ENCODE measurements around the gene LINC00305.

LINC00305 gene

DNA sequence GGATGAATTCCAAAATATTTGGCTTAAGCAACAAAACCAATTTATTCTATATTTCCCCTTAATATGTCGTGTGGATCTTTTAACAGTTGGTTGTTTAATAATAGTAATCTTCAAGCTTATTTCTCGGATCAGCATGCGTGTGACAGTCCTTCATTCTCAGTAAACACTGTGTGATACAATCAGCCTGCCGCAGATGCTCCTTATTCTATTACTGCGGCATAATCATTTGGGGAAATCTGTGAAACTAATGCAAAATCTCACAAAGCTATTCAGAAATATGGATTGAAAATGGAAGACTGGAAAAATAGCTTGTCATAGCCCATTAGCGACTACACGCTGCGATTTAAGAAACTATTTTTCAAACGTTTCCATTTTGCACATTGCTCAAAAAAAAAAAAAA lies 36.9 kb downstream of the LINC00305 start:
- H3K4me3 ChIP-seq (ENCODE audit: low read depth, low read length): no peak overlapping the region
- no peaks in the 10 kb centered on the region for H3K27me3 ChIP-seq (ENCODE audit: control insufficient read depth, insufficient read depth, low read length)
- H3K36me3 ChIP-seq (ENCODE audit: control insufficient read depth, insufficient read depth, low read length): no peaks in the 10 kb centered on the region
- H3K4me1 ChIP-seq (ENCODE audit: control insufficient read depth, insufficient read depth, low read length): peaks cover 12% of the 10 kb centered on the region
- H3K9me3 ChIP-seq (ENCODE audit: control insufficient read depth, insufficient read depth, low read length): no peaks in the 10 kb centered on the region
- H3K9ac ChIP-seq (ENCODE audit: low read depth, low read length): no peak overlapping the region

DNA sequence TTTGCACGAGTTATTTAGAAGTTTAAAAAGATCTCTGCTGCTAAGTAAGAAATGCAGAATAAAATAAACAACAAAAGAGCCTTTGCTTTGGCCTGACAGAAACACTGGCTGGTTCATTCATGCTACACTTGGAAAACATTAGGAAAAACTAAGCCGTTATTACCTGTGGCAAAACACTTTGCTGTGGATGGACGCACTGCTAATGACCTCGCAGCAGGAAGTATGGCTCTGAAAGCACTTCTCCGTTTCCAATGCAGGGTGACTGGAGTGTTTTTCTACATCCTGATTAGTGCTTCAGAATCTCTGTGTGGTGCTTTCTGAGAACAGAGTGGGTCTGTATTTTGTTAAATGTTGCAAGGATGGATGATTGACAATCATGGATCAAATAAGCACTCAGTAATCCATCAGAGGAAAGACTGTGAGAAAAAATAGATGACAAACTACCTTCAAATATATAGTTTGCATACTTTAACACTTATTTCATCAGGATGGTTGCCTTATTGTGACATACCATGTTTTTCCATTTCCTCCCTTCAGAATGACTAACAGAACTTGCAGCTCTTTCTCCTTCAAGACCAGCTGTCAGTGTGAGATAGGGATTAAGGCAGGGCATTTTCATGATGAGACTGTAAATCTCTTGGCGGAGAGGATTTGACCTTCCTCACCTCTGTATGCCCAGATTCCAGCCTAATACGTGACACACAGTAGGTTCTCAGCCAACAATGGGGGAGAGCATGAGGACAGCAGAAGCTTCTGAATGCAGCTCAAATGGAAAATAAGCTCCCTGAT lies 38.0 kb downstream of the LINC00305 start:
- no peaks in the 10 kb centered on the region for H3K27me3 ChIP-seq (ENCODE audit: control insufficient read depth, insufficient read depth, low read length)
- no peak overlapping the region for H3K9ac ChIP-seq (ENCODE audit: low read depth, low read length)
- no peaks in the 10 kb centered on the region for H3K36me3 ChIP-seq (ENCODE audit: control insufficient read depth, insufficient read depth, low read length)
- peaks cover 1% of the 10 kb centered on the region for H3K4me1 ChIP-seq (ENCODE audit: control insufficient read depth, insufficient read depth, low read length)
- H3K4me3 ChIP-seq (ENCODE audit: low read depth, low read length): no peak overlapping the region
- H3K9me3 ChIP-seq (ENCODE audit: control insufficient read depth, insufficient read depth, low read length): no peaks in the 10 kb centered on the region

DNA sequence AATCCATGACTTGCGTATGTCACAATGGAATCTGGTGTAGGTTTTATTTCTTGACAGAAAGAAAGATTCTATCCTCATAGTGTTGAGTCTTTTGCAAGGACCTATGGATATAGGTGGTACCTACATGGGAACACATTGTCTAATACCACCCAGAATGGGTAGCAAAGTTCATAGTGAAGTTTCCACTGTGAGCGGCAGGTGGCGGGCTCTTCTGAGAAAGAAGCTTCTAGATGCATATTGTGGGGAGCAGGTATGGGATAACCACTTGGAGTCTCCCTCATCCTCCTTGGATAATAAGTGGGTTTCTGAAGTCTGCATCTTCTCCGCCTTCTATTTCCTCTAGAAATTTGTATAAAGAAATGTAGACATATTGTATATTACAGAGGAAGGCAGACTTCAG lies 44.9 kb downstream of the LINC00305 start:
- H3K9me3 ChIP-seq (ENCODE audit: control insufficient read depth, insufficient read depth, low read length): no peaks in the 10 kb centered on the region
- no peaks in the 10 kb centered on the region for H3K36me3 ChIP-seq (ENCODE audit: control insufficient read depth, insufficient read depth, low read length)
- no peaks in the 10 kb centered on the region for H3K27me3 ChIP-seq (ENCODE audit: control insufficient read depth, insufficient read depth, low read length)
- H3K4me3 ChIP-seq (ENCODE audit: low read depth, low read length): no peak overlapping the region
- H3K4me1 ChIP-seq (ENCODE audit: control insufficient read depth, insufficient read depth, low read length): no peaks in the 10 kb centered on the region
- no peak overlapping the region for H3K9ac ChIP-seq (ENCODE audit: low read depth, low read length)

DNA sequence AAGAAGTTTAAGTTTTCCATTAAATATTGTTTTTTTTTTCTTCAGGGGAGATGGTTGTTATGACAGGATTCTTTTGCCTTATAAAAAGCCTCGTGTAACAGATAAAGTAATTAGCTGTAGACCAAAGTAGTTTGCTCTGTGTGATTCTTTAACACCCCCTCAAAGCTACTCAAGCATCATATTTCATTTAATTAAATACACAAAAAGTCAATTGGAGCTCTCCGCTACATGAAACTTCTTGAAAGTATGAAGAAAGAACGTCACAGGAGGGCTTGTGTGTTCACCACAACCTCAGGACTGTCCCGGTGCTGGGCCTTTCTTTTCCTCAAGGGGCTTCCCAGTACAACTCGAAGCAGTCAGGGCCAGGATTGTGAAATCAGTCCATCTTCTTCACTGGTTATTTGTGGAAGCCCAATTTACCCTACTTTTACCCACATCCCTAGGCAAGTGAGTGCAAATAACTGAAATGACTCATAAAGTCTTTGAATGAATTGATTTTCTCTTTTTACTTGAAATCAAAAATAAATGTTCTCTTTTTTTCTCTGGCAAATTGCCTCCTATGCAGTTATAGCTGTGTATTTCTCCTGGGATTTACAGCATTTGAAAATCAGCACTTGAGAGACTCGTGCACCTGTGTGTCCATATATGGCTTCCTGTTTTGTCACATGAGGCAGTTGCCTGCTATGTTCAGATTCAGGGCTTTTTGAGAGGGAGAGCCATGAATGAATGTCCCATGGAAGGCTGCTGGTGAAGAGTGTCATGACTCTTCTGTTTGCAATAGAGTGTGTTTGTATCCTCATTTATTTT lies 48.6 kb downstream of the LINC00305 start:
- no peak overlapping the region for H3K4me3 ChIP-seq (ENCODE audit: low read depth, low read length)
- H3K4me1 ChIP-seq (ENCODE audit: control insufficient read depth, insufficient read depth, low read length): no peaks in the 10 kb centered on the region
- no peak overlapping the region for H3K9ac ChIP-seq (ENCODE audit: low read depth, low read length)
- H3K9me3 ChIP-seq (ENCODE audit: control insufficient read depth, insufficient read depth, low read length): no peaks in the 10 kb centered on the region
- no peaks in the 10 kb centered on the region for H3K36me3 ChIP-seq (ENCODE audit: control insufficient read depth, insufficient read depth, low read length)
- H3K27me3 ChIP-seq (ENCODE audit: control insufficient read depth, insufficient read depth, low read length): no peaks in the 10 kb centered on the region

DNA sequence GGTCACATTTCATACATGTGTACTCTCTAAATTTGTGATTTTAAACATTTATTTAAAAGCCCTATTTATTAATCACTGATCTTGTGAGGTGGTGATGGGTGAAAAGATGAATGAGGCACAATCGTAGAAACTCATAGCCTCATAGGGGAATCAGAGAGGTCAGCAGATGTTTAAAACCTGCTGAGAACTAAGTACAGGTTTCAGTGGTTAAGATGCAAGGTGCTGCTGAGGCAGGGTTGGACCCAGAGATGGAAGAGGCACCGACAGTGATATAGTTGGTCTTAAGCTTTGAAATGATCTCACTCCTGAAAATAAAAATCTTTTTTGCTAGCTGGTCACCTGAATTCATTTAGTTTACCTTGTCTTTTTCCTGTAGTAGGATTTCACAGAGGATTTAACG lies 49.6 kb downstream of the LINC00305 start:
- no peaks in the 10 kb centered on the region for H3K9me3 ChIP-seq (ENCODE audit: control insufficient read depth, insufficient read depth, low read length)
- H3K4me3 ChIP-seq (ENCODE audit: low read depth, low read length): no peak overlapping the region
- H3K36me3 ChIP-seq (ENCODE audit: control insufficient read depth, insufficient read depth, low read length): no peaks in the 10 kb centered on the region
- H3K9ac ChIP-seq (ENCODE audit: low read depth, low read length): no peak overlapping the region
- H3K27me3 ChIP-seq (ENCODE audit: control insufficient read depth, insufficient read depth, low read length): no peaks in the 10 kb centered on the region
- H3K4me1 ChIP-seq (ENCODE audit: control insufficient read depth, insufficient read depth, low read length): peaks cover 2% of the 10 kb centered on the region

DNA sequence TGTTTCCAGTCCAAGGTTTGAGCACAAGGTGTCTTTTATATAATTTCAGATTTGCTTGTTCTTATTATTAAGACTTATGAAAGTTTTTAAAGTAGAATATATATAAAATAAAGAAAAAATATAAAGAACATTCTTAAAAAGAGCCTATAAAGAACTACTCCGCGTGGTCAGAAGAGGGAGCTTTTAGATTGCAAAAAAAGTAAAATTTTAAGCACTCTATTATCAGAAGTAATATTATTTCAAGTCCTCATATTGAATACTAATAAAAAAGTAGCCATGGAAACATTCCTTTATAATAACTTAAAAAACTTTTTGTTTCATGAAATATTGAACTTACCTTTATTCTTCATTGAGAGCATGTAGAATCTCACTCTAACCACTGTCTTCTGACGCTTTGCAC lies 51.4 kb downstream of the LINC00305 start:
- H3K36me3 ChIP-seq (ENCODE audit: control insufficient read depth, insufficient read depth, low read length): no peaks in the 10 kb centered on the region
- H3K27me3 ChIP-seq (ENCODE audit: control insufficient read depth, insufficient read depth, low read length): no peaks in the 10 kb centered on the region
- H3K9ac ChIP-seq (ENCODE audit: low read depth, low read length): no peak overlapping the region
- peaks cover 6% of the 10 kb centered on the region for H3K4me1 ChIP-seq (ENCODE audit: control insufficient read depth, insufficient read depth, low read length)
- no peaks in the 10 kb centered on the region for H3K9me3 ChIP-seq (ENCODE audit: control insufficient read depth, insufficient read depth, low read length)
- H3K4me3 ChIP-seq (ENCODE audit: low read depth, low read length): no peak overlapping the region

DNA sequence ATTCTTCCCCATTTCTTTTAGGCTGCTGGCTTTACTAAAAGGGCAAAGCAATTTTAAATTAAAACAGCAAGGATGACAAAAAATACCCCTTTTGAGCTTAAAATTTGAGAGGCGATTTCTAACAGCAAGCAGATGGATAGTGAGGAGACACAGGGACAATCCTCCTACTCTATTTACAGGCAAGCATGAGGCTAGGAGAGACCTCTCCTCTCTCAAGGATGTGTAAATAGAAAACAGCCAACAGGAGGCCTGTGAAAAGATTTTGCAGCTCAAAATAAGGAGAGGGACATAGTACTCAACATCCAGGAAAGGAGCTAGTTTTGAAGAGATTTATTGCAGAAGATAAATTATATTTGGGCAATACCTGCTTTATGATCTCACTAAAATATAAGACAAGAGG lies 53.8 kb downstream of the LINC00305 start:
- Histone ChIP-seq H3K4me1 (ENCODE audit: control insufficient read depth, insufficient read depth, low read length) (peaks cover 6% of the 10 kb centered on the region), H3K27me3 (ENCODE audit: control insufficient read depth, insufficient read depth, low read length) (no peaks in the 10 kb centered on the region), H3K9ac (ENCODE audit: low read depth, low read length) (no peak overlapping the region), H3K9me3 (ENCODE audit: control insufficient read depth, insufficient read depth, low read length) (no peaks in the 10 kb centered on the region), H3K36me3 (ENCODE audit: control insufficient read depth, insufficient read depth, low read length) (no peaks in the 10 kb centered on the region), H3K4me3 (ENCODE audit: low read depth, low read length) (no peak overlapping the region)

DNA sequence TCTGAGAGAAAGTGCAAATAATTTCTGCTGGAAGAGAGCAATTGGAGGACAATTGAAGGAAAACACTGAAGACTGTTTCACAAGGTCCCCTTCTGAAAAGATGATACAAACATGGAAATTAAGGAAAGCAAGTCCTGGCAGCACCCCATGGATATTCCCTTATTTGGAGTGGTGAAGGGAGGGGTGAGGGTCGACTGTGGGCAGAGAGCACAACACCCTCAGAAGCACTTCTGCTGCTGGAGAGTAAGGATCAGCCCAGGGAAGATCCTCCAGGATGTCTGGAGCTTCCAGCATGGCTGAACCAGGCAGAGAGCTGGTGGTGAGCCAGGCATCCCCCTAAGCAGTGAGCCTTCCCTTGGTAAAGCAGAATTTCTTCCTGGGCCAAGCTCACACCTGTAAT lies 54.7 kb downstream of the LINC00305 start:
- no peak overlapping the region for H3K9ac ChIP-seq (ENCODE audit: low read depth, low read length)
- H3K4me1 ChIP-seq (ENCODE audit: control insufficient read depth, insufficient read depth, low read length): peaks cover 6% of the 10 kb centered on the region
- no peaks in the 10 kb centered on the region for H3K36me3 ChIP-seq (ENCODE audit: control insufficient read depth, insufficient read depth, low read length)
- H3K27me3 ChIP-seq (ENCODE audit: control insufficient read depth, insufficient read depth, low read length): no peaks in the 10 kb centered on the region
- no peaks in the 10 kb centered on the region for H3K9me3 ChIP-seq (ENCODE audit: control insufficient read depth, insufficient read depth, low read length)
- no peak overlapping the region for H3K4me3 ChIP-seq (ENCODE audit: low read depth, low read length)

DNA sequence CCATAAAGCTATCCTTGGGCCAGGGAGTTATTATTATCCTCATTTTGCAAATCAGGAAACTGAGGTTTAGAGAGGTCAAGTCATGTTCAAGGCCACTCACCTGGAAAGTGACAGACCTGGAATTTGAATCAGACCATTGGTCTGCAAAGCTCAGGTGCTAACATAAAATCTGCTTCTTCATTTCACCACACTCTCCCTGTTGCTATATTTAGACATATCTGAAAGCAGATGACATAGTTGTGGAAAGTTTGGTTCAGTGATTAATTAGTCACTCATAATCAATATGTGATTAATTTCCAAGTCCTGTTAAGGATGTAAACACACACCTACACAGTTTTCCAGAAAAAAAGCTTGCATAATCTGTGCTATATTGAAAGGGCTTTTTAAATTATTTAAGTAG lies 57.4 kb downstream of the LINC00305 start:
- Histone ChIP-seq H3K9me3 (ENCODE audit: control insufficient read depth, insufficient read depth, low read length) (no peaks in the 10 kb centered on the region), H3K4me3 (ENCODE audit: low read depth, low read length) (no peak overlapping the region), H3K9ac (ENCODE audit: low read depth, low read length) (no peak overlapping the region), H3K36me3 (ENCODE audit: control insufficient read depth, insufficient read depth, low read length) (no peaks in the 10 kb centered on the region), H3K4me1 (ENCODE audit: control insufficient read depth, insufficient read depth, low read length) (peaks cover 6% of the 10 kb centered on the region), H3K27me3 (ENCODE audit: control insufficient read depth, insufficient read depth, low read length) (no peaks in the 10 kb centered on the region)

DNA sequence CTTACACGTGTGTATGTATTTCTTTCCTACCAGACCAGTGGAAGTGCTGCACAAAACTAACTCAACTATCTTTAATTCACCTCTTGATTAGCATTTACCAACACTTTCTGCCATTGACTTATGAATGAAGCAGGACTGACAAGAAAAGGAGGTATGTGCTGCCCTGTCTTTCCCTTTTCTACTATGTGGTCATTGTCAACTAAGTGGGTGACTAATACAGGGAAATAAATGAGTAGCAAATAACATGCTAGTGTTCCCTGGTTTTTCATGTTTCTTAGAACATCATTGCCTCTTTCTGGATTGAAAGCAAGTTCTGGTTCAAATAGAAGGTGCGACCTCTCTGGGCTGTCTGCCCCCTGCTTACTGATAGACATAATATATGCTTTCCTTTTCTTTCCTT lies 58.0 kb downstream of the LINC00305 start:
- no peak overlapping the region for H3K4me3 ChIP-seq (ENCODE audit: low read depth, low read length)
- H3K9me3 ChIP-seq (ENCODE audit: control insufficient read depth, insufficient read depth, low read length): no peaks in the 10 kb centered on the region
- no peaks in the 10 kb centered on the region for H3K36me3 ChIP-seq (ENCODE audit: control insufficient read depth, insufficient read depth, low read length)

DNA sequence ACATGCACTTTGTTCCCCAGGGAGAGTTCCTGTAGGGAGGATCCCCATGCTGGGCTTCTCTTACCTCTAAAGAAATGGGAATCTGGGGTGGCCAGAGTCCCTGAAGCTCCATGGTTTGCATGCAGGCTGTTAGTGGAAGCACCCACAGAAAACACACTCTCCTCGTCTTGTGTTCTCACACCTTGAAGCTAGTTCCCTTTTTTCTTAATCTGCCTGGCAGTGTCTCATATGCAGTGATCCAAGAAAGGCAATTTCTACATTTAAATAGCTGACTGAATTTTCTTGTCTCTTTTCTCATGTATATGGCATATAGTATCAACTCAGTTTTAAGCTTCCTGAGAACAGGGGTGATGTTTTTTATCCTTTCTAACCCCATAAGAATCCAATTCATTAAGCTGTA lies 65.0 kb downstream of the LINC00305 start:
- Histone ChIP-seq H3K36me3 (ENCODE audit: control insufficient read depth, insufficient read depth, low read length) (no peaks in the 10 kb centered on the region), H3K4me1 (ENCODE audit: control insufficient read depth, insufficient read depth, low read length) (peaks cover 4% of the 10 kb centered on the region), H3K9me3 (ENCODE audit: control insufficient read depth, insufficient read depth, low read length) (no peaks in the 10 kb centered on the region), H3K9ac (ENCODE audit: low read depth, low read length) (no peak overlapping the region), H3K27me3 (ENCODE audit: control insufficient read depth, insufficient read depth, low read length) (no peaks in the 10 kb centered on the region), H3K4me3 (ENCODE audit: low read depth, low read length) (no peak overlapping the region)

More for the DNA sequence above, 58.0 kb downstream of the LINC00305 start:
- Histone ChIP-seq H3K4me1 (ENCODE audit: control insufficient read depth, insufficient read depth, low read length) (peaks cover 6% of the 10 kb centered on the region), H3K27me3 (ENCODE audit: control insufficient read depth, insufficient read depth, low read length) (no peaks in the 10 kb centered on the region), H3K9ac (ENCODE audit: low read depth, low read length) (no peak overlapping the region)

DNA sequence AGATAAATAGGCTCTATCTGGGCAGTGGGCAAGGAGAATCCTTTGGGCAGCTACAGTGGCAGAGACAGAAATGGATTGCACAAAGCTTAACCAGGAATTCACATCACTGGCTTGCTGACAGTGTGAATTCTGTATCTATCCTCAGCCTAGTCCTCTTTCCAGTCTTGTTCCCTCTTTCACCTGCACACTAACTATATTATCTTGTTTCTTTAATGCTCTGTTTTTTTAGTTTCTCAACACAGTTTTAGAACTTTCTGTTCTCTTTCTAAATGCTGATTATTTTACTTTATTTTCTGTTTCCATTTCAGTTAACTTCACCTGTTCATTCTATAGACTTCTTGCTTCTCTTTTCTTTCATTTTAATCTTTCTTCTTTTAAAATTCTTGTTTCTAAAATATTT lies 66.4 kb downstream of the LINC00305 start:
- no peaks in the 10 kb centered on the region for H3K36me3 ChIP-seq (ENCODE audit: control insufficient read depth, insufficient read depth, low read length)
- no peaks in the 10 kb centered on the region for H3K9me3 ChIP-seq (ENCODE audit: control insufficient read depth, insufficient read depth, low read length)
- peaks cover 4% of the 10 kb centered on the region for H3K4me1 ChIP-seq (ENCODE audit: control insufficient read depth, insufficient read depth, low read length)
- H3K9ac ChIP-seq (ENCODE audit: low read depth, low read length): no peak overlapping the region
- no peaks in the 10 kb centered on the region for H3K27me3 ChIP-seq (ENCODE audit: control insufficient read depth, insufficient read depth, low read length)
- no peak overlapping the region for H3K4me3 ChIP-seq (ENCODE audit: low read depth, low read length)
